GM12874 (cell line): ENCODE results near the gene CYB561D2.
A peak's percentile ranks its signal among the peaks of the same experiment; 100 is the strongest.

Experiments
- TF ChIP-seq, protein P1 (sequence below): IDR thresholded peaks from 2 replicates; pipeline ENCODE4 v1.5.1; 2011; ENCODE audit warnings: low read depth, mild to moderate bottlenecking, control low read depth, low read length, moderate library complexity; ENCODE audit not compliant: insufficient read depth

Gene CYB561D2

GRCh38 chr3:50321336-50322114 is 29.1 kb upstream of the CYB561D2 start:
- TF ChIP-seq, protein P1, sequence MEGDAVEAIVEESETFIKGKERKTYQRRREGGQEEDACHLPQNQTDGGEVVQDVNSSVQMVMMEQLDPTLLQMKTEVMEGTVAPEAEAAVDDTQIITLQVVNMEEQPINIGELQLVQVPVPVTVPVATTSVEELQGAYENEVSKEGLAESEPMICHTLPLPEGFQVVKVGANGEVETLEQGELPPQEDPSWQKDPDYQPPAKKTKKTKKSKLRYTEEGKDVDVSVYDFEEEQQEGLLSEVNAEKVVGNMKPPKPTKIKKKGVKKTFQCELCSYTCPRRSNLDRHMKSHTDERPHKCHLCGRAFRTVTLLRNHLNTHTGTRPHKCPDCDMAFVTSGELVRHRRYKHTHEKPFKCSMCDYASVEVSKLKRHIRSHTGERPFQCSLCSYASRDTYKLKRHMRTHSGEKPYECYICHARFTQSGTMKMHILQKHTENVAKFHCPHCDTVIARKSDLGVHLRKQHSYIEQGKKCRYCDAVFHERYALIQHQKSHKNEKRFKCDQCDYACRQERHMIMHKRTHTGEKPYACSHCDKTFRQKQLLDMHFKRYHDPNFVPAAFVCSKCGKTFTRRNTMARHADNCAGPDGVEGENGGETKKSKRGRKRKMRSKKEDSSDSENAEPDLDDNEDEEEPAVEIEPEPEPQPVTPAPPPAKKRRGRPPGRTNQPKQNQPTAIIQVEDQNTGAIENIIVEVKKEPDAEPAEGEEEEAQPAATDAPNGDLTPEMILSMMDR: peak; percentile 75

GRCh38 chr3:50322115-50322385 is 28.6 kb upstream of the CYB561D2 start:
- TF ChIP-seq, protein P1: no peak

GRCh38 chr3:50322386-50323091 is 28.1 kb upstream of the CYB561D2 start, which contains the start of gene HYAL2:
Gene HYAL2 (minus strand): TSS chr3:50322745. CDS start chr3:50320489, 2,256 bp downstream.
- TF ChIP-seq, protein P1: no peak

DNA sequence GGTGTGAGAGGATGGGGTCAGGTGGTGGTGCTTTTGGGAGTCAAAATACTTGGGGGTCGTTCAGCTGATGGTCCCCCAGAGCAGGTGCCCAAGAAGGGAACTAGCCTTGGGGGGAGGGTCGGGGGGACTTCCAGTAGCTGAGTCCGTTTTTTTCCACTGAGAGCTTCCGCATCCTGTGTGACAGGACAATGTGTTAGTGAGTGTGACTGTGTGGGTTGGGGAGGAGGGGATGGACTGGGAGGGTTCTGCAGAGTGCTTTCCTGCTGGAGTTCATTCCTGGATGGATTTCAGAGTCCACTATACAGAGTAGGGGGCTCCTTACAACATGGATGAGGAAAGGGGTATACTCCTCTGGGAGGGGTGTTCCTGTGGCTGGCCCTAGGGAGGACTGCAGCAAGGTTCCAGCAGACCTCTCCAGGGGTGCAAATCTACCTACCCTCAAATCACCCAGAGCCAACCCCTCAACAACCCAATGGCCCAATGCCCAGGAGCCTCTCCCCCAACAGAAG is 27.5 kb upstream of the CYB561D2 start:
- TF ChIP-seq, protein P1: no peak

- TF ChIP-seq, protein P1: no peak
Measured at GRCh38 chr3:50323614-50324199, 27.0 kb upstream of the CYB561D2 start.

DNA sequence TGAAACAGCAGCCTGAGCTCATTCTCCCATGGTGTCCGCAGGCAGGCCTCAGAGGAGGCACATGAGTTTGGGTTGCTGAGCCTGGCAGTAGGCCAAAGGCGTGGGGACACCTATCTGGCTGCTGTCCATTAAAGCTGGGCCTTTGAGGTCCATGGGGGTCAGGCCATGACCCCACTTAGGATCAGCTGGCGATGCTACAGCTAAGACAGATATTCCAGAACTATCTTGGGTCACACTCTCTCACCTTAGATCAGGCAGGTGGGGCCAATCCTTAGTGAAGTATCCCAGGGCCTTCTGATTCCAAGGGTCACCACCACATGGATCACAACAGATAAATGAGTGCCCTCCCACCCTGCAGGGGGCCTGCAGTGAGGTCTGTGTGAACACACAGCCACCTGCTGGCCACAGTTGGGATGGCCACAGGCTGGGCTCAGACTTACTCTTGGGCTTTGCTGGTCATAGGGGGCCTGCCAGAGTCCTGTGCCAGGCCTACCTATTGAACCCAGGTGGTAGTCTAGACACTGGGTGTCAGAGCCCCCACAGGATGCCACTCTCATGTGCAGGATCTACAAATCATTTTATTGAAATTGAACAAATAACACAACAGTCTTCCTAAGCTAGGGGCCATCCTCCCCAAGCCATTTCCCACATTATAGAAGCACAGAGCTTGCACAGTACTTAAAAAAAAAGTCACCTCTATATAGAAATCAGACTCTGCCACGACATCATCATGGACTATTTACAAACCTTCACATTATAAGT is 26.1 kb upstream of the CYB561D2 start:
- TF ChIP-seq, protein P1: peak; percentile 87

DNA sequence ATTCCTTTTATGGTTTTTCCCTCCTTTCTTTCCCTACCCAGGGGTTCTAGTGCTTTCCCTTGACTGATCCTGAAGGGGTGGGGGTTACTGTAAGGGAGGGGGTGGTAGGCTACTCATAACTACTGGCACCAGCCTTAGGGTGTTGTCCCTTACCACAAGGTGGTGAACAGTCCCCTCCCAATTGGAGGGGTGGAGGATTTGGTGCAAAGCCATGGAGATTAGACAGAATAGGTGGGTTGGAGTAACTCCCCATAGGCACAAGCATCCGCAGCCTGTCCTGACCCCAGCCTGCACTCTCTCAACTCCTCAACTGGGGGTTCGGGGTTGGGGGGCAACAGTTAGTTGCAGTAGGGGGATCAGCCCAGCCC is 25.6 kb upstream of the CYB561D2 start:
- TF ChIP-seq, protein P1: no peak
